Liver (tissue), 3 donors: ENCODE results near the gene PLA2G4A.
"Not testable (repeated sequence)": the region's sequence is repeated elsewhere in the genome, so short reads cannot be mapped to it uniquely, and the experiment has no call there.

Experiments
- ATF3 ChIP-seq: IDR thresholded peaks from 2 replicates; pipeline ENCODE4 v1.6.1; 2016; ENCODE audit warnings: antibody characterized with exemption
- CTCF ChIP-seq: fragments of 150-350 bp; IDR thresholded peaks from 2 replicates; pipeline ENCODE4 v1.5.1; 2017; ENCODE audit warnings: improper control_type of control experiment, low read depth, low read length; ENCODE audit not compliant: missing input control
- FOXA1 ChIP-seq: IDR thresholded peaks from 2 replicates; pipeline ENCODE4 v1.6.1; 2016; ENCODE audit warnings: antibody characterized with exemption
- HNF4G ChIP-seq: IDR thresholded peaks from 2 replicates; pipeline ENCODE4 v1.6.1; 2016; ENCODE audit warnings: antibody characterized with exemption
- MAX ChIP-seq: IDR thresholded peaks from 2 replicates; pipeline ENCODE4 v1.6.1; 2016; ENCODE audit warnings: antibody characterized with exemption
- RAD21 ChIP-seq, 2 donors: IDR thresholded peaks; 2 replicates each; pipeline ENCODE4 v1.6.1; 2016; ENCODE audit warnings: antibody characterized with exemption in 2 of 2, mild to moderate bottlenecking in 2 of 2
- donor health status: healthy.
- donor health status: healthy.

- TF ChIP-seq CTCF; FOXA1; MAX; HNF4G; RAD21 (IDR thresholded peaks at IDR 0.05); ATF3: not testable (repeated sequence)
Observed at GRCh38 chr1:186917106-186917786, 88.5 kb downstream of the PLA2G4A start.
